Stromal cell of bone marrow (primary cell): ENCODE results near the gene BNIP5.

ENCODE experiments used
- DNase-seq: peaks from one replicate; pipeline ENCODE4 v3.0.0-alpha.2; 2012; ENCODE audit warnings: low read depth

Gene BNIP5

GRCh38 chr6:36296240-36296639 lies 40.4 kb downstream of the BNIP5 start:
- peak; percentile 61 for DNase-seq

DNA sequence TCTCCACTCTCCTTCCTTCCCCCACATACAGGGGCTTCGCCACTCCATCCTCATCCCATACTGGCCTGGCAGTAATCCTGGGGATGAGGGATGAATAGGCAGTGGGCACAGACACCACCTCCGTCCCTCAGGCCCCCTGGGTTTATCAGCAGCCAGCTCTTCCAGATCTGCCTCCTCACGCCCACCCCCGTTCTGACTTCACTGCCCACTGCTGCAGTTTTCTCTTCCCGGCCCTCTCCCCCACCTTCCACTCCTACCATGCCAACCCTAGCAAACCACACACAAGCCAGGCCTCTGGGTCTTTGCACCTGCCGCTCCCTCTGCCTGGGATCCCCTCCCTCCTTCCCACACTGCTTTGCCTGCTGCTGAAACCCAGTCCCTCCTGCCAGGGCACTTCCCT lies 44.5 kb downstream of the BNIP5 start:
- no peak for DNase-seq

DNA sequence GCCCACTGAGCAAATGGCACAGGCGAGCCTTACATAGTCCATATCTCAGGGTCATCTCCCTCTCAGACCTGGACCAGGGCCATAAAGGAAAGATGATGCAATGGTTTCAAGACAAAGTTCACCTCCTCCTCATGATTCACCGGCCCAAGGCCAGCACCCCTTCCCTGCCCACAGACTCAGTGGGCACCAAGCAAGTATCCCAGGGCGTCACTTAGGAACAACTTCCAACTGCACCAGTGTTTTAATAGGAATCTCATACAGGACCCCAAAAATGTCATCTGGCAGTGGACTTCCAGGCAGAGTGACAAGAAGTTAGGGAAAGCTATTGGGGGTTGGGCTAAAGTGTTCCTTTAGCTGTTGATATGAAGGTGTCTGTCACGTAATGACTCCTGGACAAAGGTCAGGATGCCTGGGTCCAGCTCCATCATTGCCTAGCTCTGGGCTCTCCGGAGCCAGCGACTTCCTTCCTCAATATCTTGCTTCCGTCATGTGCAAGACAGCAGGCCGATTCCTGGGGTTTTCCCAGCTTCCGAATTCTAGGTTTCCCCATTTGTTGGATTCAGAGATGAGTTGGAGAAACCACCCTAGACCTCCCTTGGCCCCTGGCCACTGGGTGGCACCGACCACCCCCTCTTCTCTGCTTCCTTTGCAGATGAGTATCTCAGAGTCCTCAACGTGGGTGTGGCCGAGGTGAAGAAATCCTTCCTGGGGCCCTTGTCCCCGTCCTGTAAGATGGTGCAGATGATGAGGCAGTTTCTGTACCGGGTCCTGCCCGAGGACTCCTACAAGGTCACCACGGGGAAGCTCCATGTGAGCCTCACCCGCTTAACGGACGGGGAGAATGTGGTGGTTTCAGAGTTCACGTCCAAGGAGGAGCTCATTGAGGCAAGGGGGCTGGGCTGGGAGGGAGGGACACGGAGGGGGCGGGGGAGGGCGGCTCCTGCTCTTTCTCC lies 45.7 kb downstream of the BNIP5 start:
- DNase-seq: no peak

GRCh38 chr6:36289281-36289878 lies 47.3 kb downstream of the BNIP5 start:
- DNase-seq: no peak

GRCh38 chr6:36286858-36287257 lies 49.8 kb downstream of the BNIP5 start:
- DNase-seq: no peak

DNA sequence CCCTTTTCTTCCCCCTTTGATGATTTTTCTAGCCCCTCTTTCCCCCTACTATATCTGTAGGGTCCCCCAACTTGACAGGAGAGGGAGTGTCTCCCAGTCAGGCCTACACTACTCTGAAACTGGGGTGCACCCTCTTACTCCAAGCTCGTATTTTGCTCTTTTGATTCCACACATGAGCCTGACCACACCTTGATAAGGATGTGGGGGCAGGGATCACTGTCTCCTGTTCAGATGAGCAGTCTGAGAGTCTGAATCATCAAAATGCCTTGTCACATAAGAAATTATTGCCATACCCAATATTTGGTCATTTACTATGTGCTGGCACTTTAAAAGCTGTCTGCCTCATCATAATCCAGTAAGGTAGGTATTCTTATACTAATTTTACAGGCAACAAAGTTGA lies 50.9 kb downstream of the BNIP5 start:
- DNase-seq: no peak

DNA sequence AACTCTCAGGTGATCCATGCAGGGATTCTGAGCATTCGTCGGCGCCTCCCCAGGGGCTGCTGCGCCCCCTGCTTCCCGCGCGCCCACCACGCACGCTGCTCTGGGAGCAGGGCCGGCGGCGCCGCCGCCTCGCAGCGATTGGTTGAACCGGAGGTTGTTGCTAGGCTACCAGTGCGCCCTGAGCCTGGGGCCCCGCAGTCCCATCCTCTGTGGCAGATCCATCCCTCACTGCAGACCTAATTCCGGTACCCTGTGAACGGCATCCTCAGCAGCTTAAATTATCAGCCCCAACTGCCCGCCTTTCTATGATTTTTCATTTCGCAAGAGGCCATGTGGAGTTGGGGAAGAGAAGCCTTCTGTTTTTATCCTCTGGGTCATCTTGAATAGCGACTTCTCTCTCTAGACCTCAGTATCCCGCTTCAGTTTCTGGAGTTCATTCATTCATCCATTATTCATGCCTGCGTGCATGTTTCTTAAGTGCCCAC lies 51.5 kb downstream of the BNIP5 start:
- no peak for DNase-seq

GRCh38 chr6:36284359-36284758 lies 52.3 kb downstream of the BNIP5 start:
- no peak for DNase-seq

DNA sequence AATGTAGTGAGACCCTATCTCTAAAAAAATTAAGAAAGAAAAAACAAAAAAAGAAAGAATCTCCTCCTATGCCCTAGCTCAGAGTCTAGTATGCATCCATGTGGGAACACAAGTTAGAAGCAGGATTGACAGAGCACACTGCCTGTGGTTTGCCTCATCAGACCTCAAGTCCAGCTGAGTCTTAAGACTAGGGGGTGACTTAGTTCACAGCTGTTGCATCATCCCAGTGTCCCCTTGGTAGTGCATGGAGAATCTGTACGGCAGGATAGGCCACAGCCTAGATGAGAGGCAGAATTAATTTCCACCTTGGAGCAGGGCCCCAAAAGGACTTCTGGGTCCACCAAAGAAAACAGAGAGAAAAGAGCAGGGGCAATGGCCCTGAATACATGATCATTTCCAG lies 53.1 kb downstream of the BNIP5 start:
- no peak for DNase-seq

GRCh38 chr6:36280983-36281382 lies 55.7 kb downstream of the BNIP5 start:
- no peak for DNase-seq

DNA sequence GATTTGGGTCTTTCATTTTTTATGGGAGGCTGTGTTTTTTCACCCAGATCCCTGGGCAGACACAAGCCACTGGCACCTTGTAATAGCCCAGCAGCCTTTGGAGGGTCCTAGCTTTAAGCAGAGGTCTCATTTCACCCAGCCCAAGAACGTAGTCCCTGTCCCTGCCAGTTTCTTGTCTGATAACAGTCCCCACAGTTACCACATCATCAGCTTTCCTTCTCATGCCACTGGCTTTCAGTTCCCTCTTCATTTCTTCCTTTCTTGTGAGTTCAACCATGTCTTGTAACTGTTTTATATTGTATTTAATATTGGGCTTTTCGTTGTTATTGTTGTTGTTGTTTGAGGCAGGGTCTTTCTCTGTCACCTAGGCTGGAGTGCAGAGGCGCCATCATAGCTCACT lies 56.2 kb downstream of the BNIP5 start:
- no peak for DNase-seq

DNA sequence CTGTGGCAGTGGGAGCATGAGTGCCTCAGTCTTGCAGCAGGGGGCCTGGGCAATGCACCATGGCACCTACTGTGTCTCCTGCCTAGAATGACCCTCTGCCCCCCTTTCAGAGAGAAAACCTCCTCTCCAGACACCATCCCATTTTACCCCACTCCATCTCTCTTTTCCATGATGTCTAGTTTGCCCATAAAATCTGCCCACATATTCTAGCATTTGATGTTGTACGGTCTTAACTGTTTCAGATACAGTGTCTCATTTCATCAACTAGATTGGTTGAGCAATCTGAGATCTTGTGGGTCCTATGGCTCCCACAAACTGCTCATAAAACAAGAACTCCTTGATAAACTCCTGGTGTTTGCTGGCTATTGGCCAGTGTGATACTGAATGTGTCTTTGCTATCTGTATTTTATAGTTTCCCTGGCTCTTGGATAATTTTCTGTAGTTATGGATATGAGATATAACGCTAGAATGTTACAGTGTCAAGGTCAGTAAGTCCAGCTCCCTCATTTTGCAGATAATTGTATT lies 58.7 kb downstream of the BNIP5 start:
- DNase-seq: no peak

DNA sequence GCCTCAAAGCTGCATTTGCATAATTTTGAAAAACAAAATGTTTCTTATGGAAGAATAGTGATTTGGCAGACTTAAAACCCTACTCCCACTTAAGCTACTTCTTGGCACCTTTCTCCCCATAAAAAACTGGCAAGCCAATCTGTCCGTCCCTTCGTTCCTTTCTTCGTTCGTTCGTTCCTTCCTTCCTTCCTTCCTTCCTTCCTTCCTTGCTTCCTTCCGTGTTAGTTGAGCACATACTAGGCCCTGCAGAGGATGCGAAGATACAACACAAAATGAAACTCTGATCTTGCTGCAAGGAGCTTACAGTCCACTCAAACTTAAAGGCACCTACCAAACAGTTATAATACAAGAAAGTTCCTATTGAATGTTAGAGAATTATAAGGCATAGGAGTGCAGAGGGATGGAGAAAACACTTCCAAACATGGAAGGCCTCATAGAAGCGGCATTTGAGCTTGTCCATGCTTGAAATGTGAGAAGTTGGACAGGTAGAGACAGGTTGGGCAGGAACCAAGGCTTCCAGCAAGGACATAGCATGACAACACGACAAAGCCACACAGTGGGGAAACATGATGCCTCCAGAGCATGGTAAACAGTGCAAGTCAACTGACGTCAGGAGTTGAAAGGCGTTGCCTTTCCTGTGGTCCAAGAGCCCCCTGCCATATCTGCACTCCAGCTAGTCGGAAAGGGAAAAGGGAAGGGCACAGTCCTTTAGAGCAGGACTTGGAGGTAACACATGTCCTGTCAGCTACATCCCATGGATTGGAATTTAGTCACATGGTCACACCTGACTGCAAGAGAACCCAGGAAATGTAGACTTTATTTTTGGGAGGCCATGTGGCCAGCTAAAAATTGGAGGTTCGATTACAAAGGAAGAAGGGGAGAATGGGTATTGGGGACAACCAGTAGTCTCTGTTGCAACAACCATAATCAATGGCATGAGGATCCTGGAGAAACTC lies 59.8 kb downstream of the BNIP5 start:
- no peak for DNase-seq

DNA sequence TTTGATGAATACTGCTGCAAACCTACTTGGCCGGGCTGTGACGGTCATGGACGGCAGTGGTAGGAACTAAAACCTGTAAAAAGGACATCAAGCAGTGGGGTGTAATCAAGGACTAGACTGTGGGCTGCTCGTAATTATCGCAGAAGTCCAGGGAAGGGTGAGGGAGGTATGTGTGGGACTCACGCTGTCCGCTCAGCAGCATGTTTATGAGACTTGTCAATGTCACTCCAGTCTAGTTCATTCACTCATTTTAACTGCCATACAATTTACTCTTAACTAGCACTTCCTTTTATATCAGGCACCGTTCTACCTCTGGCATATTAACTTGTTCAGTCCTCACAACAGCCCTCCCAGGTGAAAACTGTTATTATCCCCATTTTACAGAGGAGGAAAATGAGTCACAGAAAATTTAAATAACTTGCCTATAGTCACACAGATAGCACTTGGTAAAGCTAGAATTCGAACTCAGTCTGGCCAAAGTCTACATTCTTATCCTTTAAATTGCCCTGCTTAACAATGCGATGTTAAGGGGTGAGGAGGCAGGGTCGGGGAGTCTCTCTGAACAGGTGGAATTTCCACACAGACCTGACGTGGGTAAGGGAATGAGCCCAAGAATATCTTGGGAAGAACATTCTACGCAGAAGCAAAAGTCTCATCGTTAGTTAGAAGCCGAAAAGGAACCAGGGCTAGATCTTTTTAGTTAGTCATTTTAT lies 62.7 kb downstream of the BNIP5 start:
- DNase-seq: no peak

DNA sequence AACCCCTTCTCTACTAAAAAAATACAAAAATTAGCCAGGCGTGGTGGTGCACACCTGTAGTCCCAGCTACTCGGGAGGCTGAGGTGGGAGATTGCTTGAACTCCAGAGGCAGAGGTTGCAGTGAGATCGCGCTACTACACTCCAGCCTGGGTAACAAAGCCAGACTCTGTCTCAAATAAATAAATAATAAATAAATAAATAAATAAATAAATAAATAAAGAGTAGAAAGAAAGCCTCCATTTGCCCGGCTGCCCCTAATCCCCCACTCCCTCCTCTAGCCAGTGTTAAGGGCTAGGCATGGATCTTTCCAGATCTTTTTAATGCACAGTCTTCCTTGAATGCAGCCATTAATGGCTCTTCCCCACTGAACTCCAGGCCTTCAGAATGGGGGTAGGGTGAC lies 63.6 kb downstream of the BNIP5 start:
- DNase-seq: no peak

- no peak for DNase-seq
Observed at GRCh38 chr6:36272234-36272633, 64.5 kb downstream of the BNIP5 start.

- DNase-seq: no peak
Observed at GRCh38 chr6:36269834-36270705, 66.6 kb downstream of the BNIP5 start, which contains the start of gene PNPLA1. Gene PNPLA1 (plus strand): TSS chr6:36270060. CDS start chr6:36270460, 400 bp downstream.

GRCh38 chr6:36268478-36269275 lies 68.0 kb downstream of the BNIP5 start:
- DNase-seq: no peak

DNA sequence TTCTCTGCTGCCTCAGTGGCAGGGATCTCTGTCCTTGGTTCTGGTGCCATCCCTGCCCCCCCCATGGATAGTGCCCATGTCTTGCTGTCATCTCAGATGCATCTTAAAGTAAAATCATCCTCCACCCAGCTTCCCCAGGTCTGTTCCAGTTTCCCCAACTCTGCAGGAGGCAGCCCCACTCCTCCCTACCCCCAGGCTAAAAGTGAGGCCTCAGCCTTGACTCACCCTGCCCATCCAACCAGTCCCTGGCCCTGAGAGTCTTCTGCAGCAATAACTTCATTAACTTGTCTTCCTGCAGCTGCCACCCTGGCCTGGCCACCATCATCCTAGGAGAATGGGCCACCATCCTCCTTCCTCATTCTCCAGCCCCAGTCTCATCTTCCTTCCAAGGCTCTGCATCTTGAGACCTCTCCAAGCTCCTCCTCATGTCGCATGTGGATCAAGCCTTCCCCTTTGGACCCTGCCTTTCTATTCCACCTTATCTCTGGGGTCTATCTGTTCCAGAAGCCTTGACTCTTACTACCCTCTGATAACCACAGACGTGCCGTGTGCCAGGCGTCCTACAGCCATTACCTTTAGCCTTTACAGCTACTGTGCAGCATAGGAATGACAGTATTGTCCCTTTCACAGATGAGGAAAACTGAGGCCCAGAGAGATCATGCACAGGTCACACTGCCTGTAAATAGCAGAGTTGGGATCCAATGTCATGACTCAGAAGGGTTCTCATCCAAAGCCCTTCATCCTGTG lies 68.8 kb downstream of the BNIP5 start:
- no peak for DNase-seq
